D721Med (cell line): ENCODE data around the gene CDC34.

Experiments
- DNase-seq: peaks from one replicate; pipeline ENCODE4 v3.0.0; 2011; ENCODE audit warnings: low spot score; ENCODE audit not compliant: insufficient read length
- FAIRE-seq: peaks from 2 replicates; lab custom pipeline; 2011; peaks lifted over from hg19 to GRCh38; lab: Jason Lieb, UNC
- CTCF ChIP-seq: IDR thresholded peaks from 2 replicates; pipeline ENCODE4 v1.5.1; 2012; ENCODE audit warnings: mild to moderate bottlenecking, control low read depth; ENCODE audit not compliant: insufficient read depth; ENCODE audit errors: missing control alignments

Gene CDC34

DNA sequence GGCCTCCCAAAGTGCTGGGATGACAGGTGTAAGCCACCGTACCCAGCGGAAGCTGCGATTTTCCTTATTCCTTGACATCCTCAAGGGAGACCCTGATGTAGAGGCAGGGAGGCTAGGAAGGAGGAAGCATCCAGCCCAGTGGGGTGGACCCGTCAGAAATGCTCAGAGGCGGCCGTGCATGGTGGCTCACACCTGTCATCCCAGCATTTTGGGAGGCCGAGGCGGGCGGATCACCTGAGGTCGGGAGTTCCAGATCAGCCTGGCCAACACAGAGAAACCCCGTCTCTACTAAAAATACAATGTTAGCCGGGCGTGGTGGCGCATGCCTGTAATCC lies 23.9 kb downstream of the CDC34 start:
- no peak for FAIRE-seq

DNA sequence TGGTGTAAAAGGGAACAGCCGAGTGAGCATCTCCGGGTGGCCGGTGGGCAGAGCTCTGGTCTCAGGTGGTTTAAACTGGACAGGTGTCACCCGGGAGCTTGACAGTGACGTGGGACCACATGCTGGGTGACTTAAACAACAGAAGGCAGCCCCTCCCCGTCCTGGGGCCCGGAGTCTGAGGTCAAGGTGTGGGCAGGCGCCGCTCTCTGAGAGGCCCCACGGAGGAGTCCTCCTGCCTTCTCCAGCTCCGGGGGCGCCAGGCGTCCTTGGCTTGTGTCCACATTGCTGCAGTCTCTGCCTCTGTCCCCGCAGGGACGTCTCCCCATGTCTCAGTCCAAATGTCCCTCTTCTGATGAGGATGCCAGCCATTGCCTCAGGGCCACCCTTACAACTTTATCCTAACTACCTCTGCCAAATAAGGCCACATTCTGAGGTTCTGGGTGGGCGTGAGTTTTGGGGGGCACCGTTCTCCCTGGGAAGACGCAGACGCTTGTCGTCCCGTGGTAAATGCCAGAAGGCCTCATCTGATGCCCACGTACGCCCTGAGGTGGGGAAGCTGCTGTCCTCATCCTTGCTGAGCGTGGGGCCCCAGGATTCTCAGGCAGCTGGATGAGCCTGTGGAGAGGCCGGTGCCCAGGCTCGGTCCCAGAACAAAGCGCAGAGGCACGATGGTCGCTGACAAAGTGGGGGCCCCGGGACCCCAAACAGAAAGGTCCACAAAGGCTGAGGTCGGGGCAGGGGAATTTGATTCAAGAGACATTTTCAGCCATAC lies 25.2 kb downstream of the CDC34 start:
- no peak for TF ChIP-seq CTCF
- no peak for FAIRE-seq
- no peak for DNase-seq

More for the DNA sequence above, 23.9 kb downstream of the CDC34 start:
- no peak for TF ChIP-seq CTCF
- no peak for DNase-seq

DNA sequence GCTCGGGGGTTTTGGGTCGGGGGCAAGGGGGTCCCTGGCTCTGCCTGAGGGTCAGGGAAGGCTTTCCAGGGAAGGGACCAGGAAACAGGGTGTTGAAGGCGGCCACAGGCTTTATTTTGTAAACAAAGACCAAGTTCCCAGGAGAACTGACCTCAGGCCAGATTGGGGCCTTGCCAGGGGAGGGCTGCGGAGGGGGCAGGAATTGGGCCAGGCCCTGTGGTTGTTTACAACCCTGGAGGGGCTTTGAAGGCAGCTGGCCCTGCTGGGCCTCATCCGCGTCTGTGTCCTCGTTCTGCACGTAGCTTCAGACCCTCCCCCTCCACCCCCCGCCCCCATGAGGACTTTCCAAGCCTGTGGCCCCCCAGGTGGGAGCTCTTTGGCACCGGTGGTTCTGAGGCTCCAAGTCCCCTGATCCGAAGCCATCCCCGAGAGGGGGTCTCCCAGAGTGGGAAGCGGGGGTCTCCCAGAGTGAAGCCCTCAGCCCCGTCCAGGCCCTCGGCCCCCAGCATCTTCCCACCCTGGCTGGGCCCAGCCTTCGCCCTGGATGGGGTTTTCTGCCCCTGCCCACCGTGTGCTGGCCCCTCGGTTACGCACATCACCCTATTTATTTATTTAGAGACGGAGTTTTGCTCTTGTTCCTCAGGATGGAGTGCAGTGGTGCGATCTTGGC lies 27.3 kb downstream of the CDC34 start:
- DNase-seq, result no peak
- no peak for FAIRE-seq

DNA sequence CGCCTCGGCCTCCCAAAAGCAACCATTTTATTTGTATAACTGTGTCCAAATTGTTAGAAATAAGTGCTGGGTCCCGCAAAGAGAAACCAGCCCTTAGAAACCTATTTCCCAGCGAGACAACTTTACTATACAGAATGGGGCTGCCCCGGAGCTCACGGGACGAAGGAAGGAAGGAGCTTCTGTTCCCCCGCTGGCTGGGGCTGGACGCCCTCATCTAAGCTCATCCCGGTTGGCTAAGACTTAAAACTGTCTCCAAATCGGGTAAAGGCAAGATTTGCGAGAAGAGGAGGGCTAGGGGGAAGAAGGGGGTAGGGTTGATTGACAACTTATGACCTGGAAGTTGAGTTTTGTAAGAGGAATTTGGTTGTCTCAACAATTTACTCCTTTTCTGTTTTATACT lies 28.6 kb downstream of the CDC34 start:
- no peak for DNase-seq
- FAIRE-seq, result no peak
- TF ChIP-seq CTCF, result no peak

More for the DNA sequence above, 27.3 kb downstream of the CDC34 start:
- no peak for TF ChIP-seq CTCF

GRCh38 chr19:566403-566802 lies 34.8 kb downstream of the CDC34 start:
- no peak for TF ChIP-seq CTCF
- no peak for FAIRE-seq
- no peak for DNase-seq

DNA sequence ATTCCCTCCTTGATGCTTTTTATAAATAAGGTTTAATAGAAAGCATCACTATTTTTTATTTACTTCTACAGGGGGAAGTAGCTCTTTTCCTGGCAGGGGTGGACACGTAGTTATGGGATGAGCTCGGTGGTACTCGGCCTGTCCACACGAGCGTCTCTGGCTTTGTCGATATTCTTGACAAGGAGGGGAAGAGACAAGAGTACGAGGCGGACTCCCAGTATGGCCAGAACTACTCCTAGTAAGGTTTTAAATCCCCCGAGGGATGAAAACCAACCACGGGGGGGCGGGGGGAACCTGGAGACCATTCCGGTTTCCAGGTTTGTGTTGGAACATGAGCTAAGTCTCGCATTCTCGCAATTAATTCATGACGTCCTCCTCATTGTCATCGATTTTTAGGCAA lies 35.3 kb downstream of the CDC34 start:
- DNase-seq (no peak), FAIRE-seq (no peak)
- TF ChIP-seq CTCF, result no peak
